ENCODE results near the gene SLITRK3. TPM values are rescaled to one million over a fixed set of nuclear protein-coding genes. Genes with fewer than 3 reads are reported as not detected.

Gene SLITRK3
- total and polyA plus RNA-seq, 8 donors: 0.02 to 0.12 (median 0.03) TPM; not detected in 4

GRCh38 chr3:165192610-165193192 is 3.5 kb downstream of the SLITRK3 start:
- peak in 1 of 6 donors; percentile 20 for DNase-seq
- Histone ChIP-seq H3K9me3 (no peaks in the 10 kb centered on the region), H3K4me3 (no peak overlapping the region), H3K27ac (no peak overlapping the region), H3K4me1 (peaks cover 0 to 16% (median 0%) of the 10 kb centered on the region in 3 donors), H3K27me3 (peaks cover 0 to 26% (median 2%) of the 10 kb centered on the region in 4 donors), H3K36me3 (no peaks in the 10 kb centered on the region)
- WGBS, 2 donors: 6 to 8% methylated on average over 14 of the region's 14 CpGs
- TF ChIP-seq CTCF (IDR thresholded peaks at IDR 0.05): no peak
- FAIRE-seq: no peak
- no peak for ATAC-seq
- intact Hi-C loops (cut with DNase I): no loop called here

DNA sequence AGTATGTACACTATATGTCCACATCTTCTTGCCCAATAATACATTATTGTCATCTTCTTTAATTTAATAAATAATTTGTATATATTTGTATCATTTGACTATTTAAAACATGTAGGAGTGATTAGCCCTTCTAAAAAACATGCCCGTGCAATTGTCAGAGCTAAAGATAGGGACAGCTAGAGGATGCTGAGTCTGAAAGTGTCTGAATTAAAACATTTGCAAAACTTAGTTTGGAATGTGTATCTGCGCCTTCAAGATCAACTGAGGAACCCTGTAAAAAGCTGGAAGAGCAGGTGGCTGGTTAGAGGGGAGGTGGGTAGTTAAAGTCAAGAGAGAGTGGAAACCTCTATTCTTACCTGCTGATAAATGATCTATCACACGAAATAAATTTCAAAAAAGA is 4.7 kb downstream of the SLITRK3 start:
- TF ChIP-seq CTCF (IDR thresholded peaks at IDR 0.05): no peak
- Histone ChIP-seq H3K9me3 (no peaks in the 10 kb centered on the region), H3K27ac (no peak overlapping the region), H3K4me3 (no peak overlapping the region), H3K36me3 (no peaks in the 10 kb centered on the region), H3K27me3 (peaks cover 0 to 18% (median 1%) of the 10 kb centered on the region in 4 donors), H3K4me1 (peaks cover 0 to 13% (median 0%) of the 10 kb centered on the region in 3 donors)
- DNase-seq (no peak), ATAC-seq (no peak), FAIRE-seq (no peak)
- 47 to 54% methylated on average over 3 of the region's 3 CpGs for WGBS, 2 donors
- intact Hi-C loops (cut with DNase I): no loop called here

DNA sequence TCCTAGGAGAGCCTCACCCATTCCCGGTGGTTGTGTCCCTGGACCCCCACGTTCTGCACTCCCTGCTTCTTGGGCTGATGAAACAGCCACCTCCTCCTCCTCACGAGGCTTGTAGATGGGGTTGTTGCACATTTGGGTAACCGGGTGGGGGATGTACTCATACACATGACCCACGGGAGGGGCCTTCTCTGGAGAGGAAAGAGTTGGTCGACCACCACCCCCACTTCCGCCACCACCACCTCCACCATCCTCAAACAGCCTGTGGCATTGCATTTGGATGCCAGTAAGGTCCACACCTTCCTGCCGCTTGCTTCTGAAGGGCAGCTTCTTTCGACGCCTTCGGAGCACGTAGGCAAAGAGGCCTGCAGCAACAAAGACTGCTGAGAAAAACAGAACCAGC is 7.7 kb downstream of the SLITRK3 start:
- ATAC-seq: no peak

GRCh38 chr3:165185707-165186327 is 10.4 kb downstream of the SLITRK3 start:
- DNase-seq (peak in 5 of 6 donors; percentile 25 to 62 (median 43)), ATAC-seq (peak; percentile 83 to 98 (median 94)), FAIRE-seq (peak; percentile 77)
- Histone ChIP-seq H3K27me3 (peaks cover 0 to 4% (median 0%) of the 10 kb centered on the region in 4 donors), H3K4me1 (no peaks in the 10 kb centered on the region), H3K27ac (no peak overlapping the region), H3K36me3 (no peaks in the 10 kb centered on the region), H3K9me3 (no peaks in the 10 kb centered on the region), H3K4me3 (no peak overlapping the region)
- TF ChIP-seq CTCF (IDR thresholded peaks at IDR 0.05): peak; percentile 53 to 76 (median 67)
- WGBS, 2 donors: 12 to 14% methylated on average over 8 of the region's 8 CpGs
- intact Hi-C loops (cut with DNase I): no loop called here

More for the DNA sequence above, 7.7 kb downstream of the SLITRK3 start:
- intact Hi-C loops (cut with DNase I): no loop called here
- FAIRE-seq: no peak
- H3K27me3 ChIP-seq: peaks cover 0 to 4% (median 0%) of the 10 kb centered on the region in 4 donors
- H3K27ac ChIP-seq: no peak overlapping the region
- H3K4me3 ChIP-seq: no peak overlapping the region
- TF ChIP-seq CTCF (IDR thresholded peaks at IDR 0.05): no peak
- WGBS, 2 donors: 77 to 81% methylated on average over 12 of the region's 12 CpGs
- H3K4me1 ChIP-seq: no peaks in the 10 kb centered on the region
- H3K9me3 ChIP-seq: no peaks in the 10 kb centered on the region
- no peaks in the 10 kb centered on the region for H3K36me3 ChIP-seq
- peak in 1 of 6 donors; percentile 18 for DNase-seq

- no peaks in the 10 kb centered on the region for H3K9me3 ChIP-seq
- no peak for ATAC-seq
- no peak overlapping the region for H3K4me3 ChIP-seq
- 67 to 77% methylated on average over 1 of the region's 1 CpG for WGBS, 2 donors
- H3K27me3 ChIP-seq: peaks cover 0 to 4% (median 0%) of the 10 kb centered on the region in 4 donors
- DNase-seq: no peak
- FAIRE-seq: no peak
- no peak overlapping the region for H3K27ac ChIP-seq
- H3K4me1 ChIP-seq: no peaks in the 10 kb centered on the region
- H3K36me3 ChIP-seq: no peaks in the 10 kb centered on the region
- intact Hi-C loops (cut with DNase I): no loop called here
- no peak for TF ChIP-seq CTCF (IDR thresholded peaks at IDR 0.05)
Observed at GRCh38 chr3:165181556-165181955, 14.6 kb downstream of the SLITRK3 start.

Measured in pancreas (tissue), 10 donors.